ENCODE results near the gene ACMSD. TPM values are rescaled to one million over a fixed set of nuclear protein-coding genes. Genes with fewer than 3 reads are reported as not detected.
"Not testable (repeated sequence)": the region's sequence is repeated elsewhere in the genome, so short reads cannot be mapped to it uniquely, and the experiment has no call there.

ACMSD gene
- total RNA-seq, 2 donors from 2014 or later, result not detected

DNA sequence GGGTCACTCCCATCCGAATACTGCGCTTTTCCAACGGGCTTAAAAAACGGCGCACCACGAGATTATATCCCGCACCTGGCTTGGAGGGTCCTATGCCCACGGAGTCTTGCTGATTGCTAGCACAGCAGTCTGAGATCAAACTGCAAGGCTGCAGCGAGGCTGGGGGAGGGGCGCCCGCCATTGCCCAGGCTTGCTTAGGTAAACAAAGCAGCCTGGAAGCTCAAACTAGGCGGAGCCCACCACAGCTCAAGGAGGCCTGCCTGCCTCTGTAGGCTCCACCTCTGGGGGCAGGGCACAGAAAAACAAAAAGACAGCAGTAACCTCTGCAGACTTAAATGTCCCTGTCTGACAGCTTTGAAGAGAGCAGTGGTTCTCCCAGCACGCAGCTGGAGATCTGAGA lies 12.7 kb upstream of the ACMSD start:
- not testable (repeated sequence) for DNase-seq; H3K9me3 ChIP-seq (ENCODE audit: control insufficient read depth, low read length, poor library complexity, severe bottlenecking); H3K27ac Mint-ChIP-seq; H3K36me3 Mint-ChIP-seq (ENCODE audit: low read depth); ATAC-seq; H3K4me3 Mint-ChIP-seq; H3K4me1 Mint-ChIP-seq
- peaks cover 18% of the 10 kb centered on the region for H3K27me3 Mint-ChIP-seq

- Mint-ChIP-seq H3K27ac (no peak overlapping the region), H3K27me3 (no peaks in the 10 kb centered on the region), H3K4me1 (no peaks in the 10 kb centered on the region), H3K36me3 (ENCODE audit: low read depth) (no peaks in the 10 kb centered on the region), H3K4me3 (no peak overlapping the region)
- H3K9me3 ChIP-seq (ENCODE audit: control insufficient read depth, low read length, poor library complexity, severe bottlenecking), result no peaks in the 10 kb centered on the region
- DNase-seq (no peak), ATAC-seq (no peak)
Measured at GRCh38 chr2:134835471-134835870, 2.9 kb upstream of the ACMSD start.

GRCh38 chr2:134836986-134837385 lies 1.4 kb upstream of the ACMSD start:
- no peak for ATAC-seq
- no peaks in the 10 kb centered on the region for H3K9me3 ChIP-seq (ENCODE audit: control insufficient read depth, low read length, poor library complexity, severe bottlenecking)
- Mint-ChIP-seq H3K27ac (no peak overlapping the region), H3K27me3 (peaks cover 14% of the 10 kb centered on the region), H3K36me3 (ENCODE audit: low read depth) (peaks cover 2% of the 10 kb centered on the region), H3K4me1 (no peaks in the 10 kb centered on the region), H3K4me3 (no peak overlapping the region)
- no peak for DNase-seq

GRCh38 chr2:134839649-134840048 lies 1.2 kb downstream of the ACMSD start:
- Mint-ChIP-seq H3K4me1 (peaks cover 2% of the 10 kb centered on the region), H3K36me3 (ENCODE audit: low read depth) (peaks cover 5% of the 10 kb centered on the region), H3K27ac (no peak overlapping the region), H3K27me3 (peaks cover 35% of the 10 kb centered on the region), H3K4me3 (no peak overlapping the region)
- no peak for DNase-seq
- H3K9me3 ChIP-seq (ENCODE audit: control insufficient read depth, low read length, poor library complexity, severe bottlenecking), result no peaks in the 10 kb centered on the region
- ATAC-seq, result no peak

DNA sequence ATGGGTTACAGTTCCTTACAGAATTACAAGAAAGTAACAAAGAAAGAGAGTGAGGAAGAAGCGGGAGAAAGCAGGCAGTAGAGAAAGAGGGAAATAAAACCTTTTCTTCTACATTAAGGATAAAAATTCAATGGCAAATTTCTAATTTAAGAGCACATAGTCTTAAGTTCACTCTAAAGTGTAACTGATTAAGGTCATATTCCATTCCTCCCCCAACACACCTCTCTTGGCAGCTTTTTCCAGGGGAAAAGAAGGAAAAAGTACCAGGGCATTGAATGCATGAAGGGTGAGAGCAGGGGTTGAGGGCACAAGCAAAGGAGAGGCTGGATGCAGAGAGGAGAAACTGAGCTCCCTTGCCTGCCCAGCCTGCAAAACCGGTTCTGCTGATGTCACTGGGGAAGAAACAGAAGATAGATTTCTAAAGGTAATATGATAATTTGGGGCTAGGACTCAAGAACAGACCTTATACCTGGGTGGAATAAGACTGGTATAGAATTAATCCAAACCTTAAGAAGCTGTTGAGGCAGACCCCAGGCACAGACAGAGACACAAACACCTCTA lies 4.6 kb downstream of the ACMSD start:
- H3K4me1 Mint-ChIP-seq, result peaks cover 2% of the 10 kb centered on the region

GRCh38 chr2:134843968-134844367 lies 5.6 kb downstream of the ACMSD start:
- ATAC-seq (no peak), DNase-seq (no peak)
- Mint-ChIP-seq H3K27me3 (peaks cover 35% of the 10 kb centered on the region), H3K27ac (no peak overlapping the region), H3K36me3 (ENCODE audit: low read depth) (peaks cover 5% of the 10 kb centered on the region), H3K4me3 (no peak overlapping the region), H3K4me1 (peaks cover 2% of the 10 kb centered on the region)
- H3K9me3 ChIP-seq (ENCODE audit: control insufficient read depth, low read length, poor library complexity, severe bottlenecking), result no peaks in the 10 kb centered on the region

More for the DNA sequence above, 4.6 kb downstream of the ACMSD start:
- DNase-seq (no peak), ATAC-seq (no peak)
- H3K9me3 ChIP-seq (ENCODE audit: control insufficient read depth, low read length, poor library complexity, severe bottlenecking), result no peaks in the 10 kb centered on the region
- Mint-ChIP-seq H3K4me3 (no peak overlapping the region), H3K27ac (no peak overlapping the region), H3K36me3 (ENCODE audit: low read depth) (peaks cover 5% of the 10 kb centered on the region), H3K27me3 (peaks cover 35% of the 10 kb centered on the region)

DNA sequence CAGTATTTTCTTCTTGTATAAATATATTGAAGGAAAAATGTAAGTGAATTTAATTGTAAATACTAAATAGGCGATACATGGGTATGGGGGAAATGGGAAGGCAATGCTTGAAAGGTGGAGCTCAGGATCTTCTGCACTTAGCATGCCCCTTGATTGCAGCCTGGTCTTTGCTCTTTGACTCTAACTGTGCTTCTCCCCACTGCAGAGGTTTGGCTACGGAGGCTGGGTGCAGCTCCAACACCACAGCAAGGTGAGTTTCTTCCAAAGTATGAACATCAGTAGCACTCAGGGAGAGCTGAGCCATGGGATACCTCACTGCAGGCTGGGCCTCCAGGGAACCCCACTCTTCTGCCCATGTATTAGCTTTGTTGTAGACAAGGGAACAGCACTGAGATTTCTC lies 6.6 kb downstream of the ACMSD start:
- ATAC-seq (no peak), DNase-seq (no peak)
- H3K36me3 Mint-ChIP-seq (ENCODE audit: low read depth), result peaks cover 5% of the 10 kb centered on the region
- no peaks in the 10 kb centered on the region for H3K9me3 ChIP-seq (ENCODE audit: control insufficient read depth, low read length, poor library complexity, severe bottlenecking)
- no peak overlapping the region for H3K27ac Mint-ChIP-seq
- H3K4me1 Mint-ChIP-seq, result peaks cover 2% of the 10 kb centered on the region
- no peak overlapping the region for H3K4me3 Mint-ChIP-seq
- H3K27me3 Mint-ChIP-seq, result peaks cover 35% of the 10 kb centered on the region

DNA sequence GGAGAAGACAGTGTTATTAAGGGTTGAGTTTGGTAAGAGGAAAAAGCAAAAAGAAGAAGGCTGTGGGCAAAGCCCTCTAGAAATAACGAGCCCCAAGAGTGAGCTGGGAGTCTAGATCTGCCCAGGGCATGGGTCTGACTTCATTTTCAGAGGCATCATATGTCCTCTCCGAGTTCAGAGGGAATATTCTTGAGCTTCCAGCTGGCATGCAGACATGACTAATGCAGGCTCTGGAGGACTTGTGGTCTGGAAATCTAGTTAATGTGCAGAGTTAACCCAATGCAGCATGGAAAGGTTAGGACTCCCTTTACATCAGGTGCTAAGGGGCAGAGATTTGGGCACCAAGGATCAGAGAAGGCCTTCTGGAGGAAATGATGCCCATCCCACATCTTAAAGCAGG lies 7.3 kb downstream of the ACMSD start:
- Mint-ChIP-seq H3K4me3 (no peak overlapping the region), H3K27ac (no peak overlapping the region), H3K4me1 (peaks cover 2% of the 10 kb centered on the region)

DNA sequence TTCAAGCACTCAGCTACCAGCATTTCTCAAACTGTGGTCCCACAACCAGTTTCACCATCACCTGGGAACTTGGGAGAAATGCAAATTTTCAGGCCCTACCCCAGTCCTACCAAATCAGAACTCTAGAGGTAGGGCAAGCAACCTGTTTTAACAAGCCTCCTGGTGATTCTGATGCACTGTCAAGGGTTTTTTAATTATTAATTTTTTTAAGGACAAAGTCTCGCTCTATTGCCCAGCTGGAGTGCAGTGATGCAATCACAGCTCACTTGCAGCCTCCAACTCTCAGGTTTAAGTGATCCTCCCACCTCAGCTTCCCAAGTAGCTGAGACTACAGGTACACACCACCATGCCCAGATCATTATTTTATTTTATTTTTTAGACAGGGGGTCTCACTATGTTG lies 7.8 kb downstream of the ACMSD start:
- ATAC-seq (no peak), DNase-seq (no peak)
- Mint-ChIP-seq H3K27me3 (peaks cover 34% of the 10 kb centered on the region), H3K36me3 (ENCODE audit: low read depth) (peaks cover 5% of the 10 kb centered on the region), H3K4me1 (peaks cover 2% of the 10 kb centered on the region), H3K4me3 (no peak overlapping the region), H3K27ac (no peak overlapping the region)
- no peaks in the 10 kb centered on the region for H3K9me3 ChIP-seq (ENCODE audit: control insufficient read depth, low read length, poor library complexity, severe bottlenecking)

More for the DNA sequence above, 7.3 kb downstream of the ACMSD start:
- H3K9me3 ChIP-seq (ENCODE audit: control insufficient read depth, low read length, poor library complexity, severe bottlenecking), result no peaks in the 10 kb centered on the region
- Mint-ChIP-seq H3K36me3 (ENCODE audit: low read depth) (peaks cover 5% of the 10 kb centered on the region), H3K27me3 (peaks cover 35% of the 10 kb centered on the region)
- no peak for DNase-seq
- ATAC-seq, result no peak

GRCh38 chr2:134847582-134847981 lies 9.2 kb downstream of the ACMSD start:
- not testable (repeated sequence) for H3K36me3 Mint-ChIP-seq (ENCODE audit: low read depth); ATAC-seq; H3K27ac Mint-ChIP-seq; DNase-seq; H3K4me1 Mint-ChIP-seq; H3K4me3 Mint-ChIP-seq; H3K9me3 ChIP-seq (ENCODE audit: control insufficient read depth, low read length, poor library complexity, severe bottlenecking)
- peaks cover 20% of the 10 kb centered on the region for H3K27me3 Mint-ChIP-seq

GRCh38 chr2:134852518-134852917 lies 14.1 kb downstream of the ACMSD start:
- no peaks in the 10 kb centered on the region for H3K4me1 Mint-ChIP-seq
- H3K4me3 Mint-ChIP-seq, result no peak overlapping the region
- no peak for DNase-seq
- H3K27me3 Mint-ChIP-seq, result peaks cover 5% of the 10 kb centered on the region
- no peak overlapping the region for H3K27ac Mint-ChIP-seq
- no peaks in the 10 kb centered on the region for H3K9me3 ChIP-seq (ENCODE audit: control insufficient read depth, low read length, poor library complexity, severe bottlenecking)
- ATAC-seq, result no peak
- H3K36me3 Mint-ChIP-seq (ENCODE audit: low read depth), result peaks cover 2% of the 10 kb centered on the region

DNA sequence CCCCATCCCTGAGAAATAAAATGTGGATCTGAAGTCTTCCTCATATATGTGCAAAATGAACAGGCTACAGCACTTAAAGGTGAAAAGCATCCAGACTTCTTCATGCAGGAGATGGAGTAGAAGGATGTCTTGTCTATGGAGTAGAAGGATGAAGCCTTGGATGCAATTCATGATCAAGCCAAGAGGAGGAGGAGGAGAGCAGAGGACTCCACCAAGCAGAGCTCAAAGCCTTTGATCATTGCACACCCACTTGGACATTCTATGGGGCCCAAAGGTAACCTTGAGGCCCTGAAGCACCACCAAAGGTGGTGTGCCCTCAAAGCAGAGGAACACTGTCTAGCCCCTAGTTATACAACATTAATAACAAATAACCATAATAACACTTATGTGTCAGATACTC lies 17.3 kb downstream of the ACMSD start:
- Mint-ChIP-seq H3K4me3 (no peak overlapping the region), H3K27me3 (peaks cover 9% of the 10 kb centered on the region), H3K4me1 (no peaks in the 10 kb centered on the region), H3K27ac (no peak overlapping the region), H3K36me3 (ENCODE audit: low read depth) (peaks cover 4% of the 10 kb centered on the region)
- H3K9me3 ChIP-seq (ENCODE audit: control insufficient read depth, low read length, poor library complexity, severe bottlenecking), result no peaks in the 10 kb centered on the region
- no peak for ATAC-seq
- no peak for DNase-seq

DNA sequence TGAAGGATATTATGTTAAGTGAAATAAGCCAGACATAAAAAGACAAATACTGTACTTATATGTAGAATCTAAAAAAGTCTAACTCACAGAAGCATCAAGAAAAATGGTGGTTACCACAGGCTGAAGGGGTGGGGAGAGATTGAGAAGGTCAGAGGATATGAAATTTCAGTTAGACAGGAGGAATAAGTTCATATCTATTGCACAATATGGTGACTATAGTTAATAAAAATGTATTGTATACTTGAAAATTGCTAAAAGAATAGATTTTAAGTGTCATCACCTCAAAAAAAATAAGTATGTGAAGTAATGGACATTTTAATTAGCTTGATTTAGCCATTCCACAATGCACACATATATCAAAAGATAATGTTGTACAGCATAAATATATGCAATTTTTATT lies 19.8 kb downstream of the ACMSD start:
- H3K36me3 Mint-ChIP-seq (ENCODE audit: low read depth), result peaks cover 2% of the 10 kb centered on the region
- no peaks in the 10 kb centered on the region for H3K4me1 Mint-ChIP-seq
- no peak overlapping the region for H3K27ac Mint-ChIP-seq
- ATAC-seq (no peak), DNase-seq (no peak)
- H3K9me3 ChIP-seq (ENCODE audit: control insufficient read depth, low read length, poor library complexity, severe bottlenecking), result no peaks in the 10 kb centered on the region
- peaks cover 4% of the 10 kb centered on the region for H3K27me3 Mint-ChIP-seq
- no peak overlapping the region for H3K4me3 Mint-ChIP-seq

DNA sequence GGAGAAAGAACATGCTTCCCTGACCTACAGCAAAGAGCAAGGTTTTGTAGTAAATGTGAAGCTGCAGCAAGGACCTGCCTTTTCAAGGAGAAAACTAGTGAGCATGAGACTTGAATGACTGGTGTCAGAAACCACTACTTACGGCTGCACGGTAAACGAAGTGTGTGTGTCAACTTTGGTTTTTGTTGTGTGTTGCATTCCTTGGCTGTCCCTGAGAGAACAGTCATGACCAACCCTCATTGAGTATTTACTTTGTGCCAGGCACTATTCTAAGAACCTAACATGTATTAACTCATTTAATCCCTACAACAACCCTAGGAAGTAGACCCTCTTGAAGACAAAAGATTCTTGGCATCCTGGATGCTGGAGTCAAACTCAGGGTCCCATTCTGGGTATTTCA lies 22.8 kb downstream of the ACMSD start:
- no peak overlapping the region for H3K4me3 Mint-ChIP-seq
- H3K27me3 Mint-ChIP-seq, result peaks cover 4% of the 10 kb centered on the region
- H3K4me1 Mint-ChIP-seq, result no peaks in the 10 kb centered on the region
- no peak overlapping the region for H3K27ac Mint-ChIP-seq
- H3K9me3 ChIP-seq (ENCODE audit: control insufficient read depth, low read length, poor library complexity, severe bottlenecking), result no peaks in the 10 kb centered on the region
- ATAC-seq, result no peak
- DNase-seq, result no peak
- peaks cover 2% of the 10 kb centered on the region for H3K36me3 Mint-ChIP-seq (ENCODE audit: low read depth)

All from T-helper 17 cell (primary cell).